H9 (cell line): ENCODE results near the gene TP53. TPM values are rescaled to one million over a fixed set of nuclear protein-coding genes. Genes with fewer than 3 reads are reported as not detected.

Experiments used
- DNase-seq: peaks from one replicate; pipeline ENCODE4 v3.0.0-alpha.2; 2017
- H2AFZ ChIP-seq: one replicate; pipeline ENCODE4 v1.6.1; 2013; ENCODE audit warnings: mild to moderate bottlenecking, low read length, control low read depth, moderate library complexity
- H2AK5ac ChIP-seq: 2 replicates; pipeline ENCODE4 v1.6.1; 2013; ENCODE audit warnings: low read length, control low read depth, mixed read lengths; ENCODE audit not compliant: insufficient read length
- H2BK120ac ChIP-seq: one replicate; pipeline ENCODE4 v1.6.1; 2013; ENCODE audit warnings: low read depth, mild to moderate bottlenecking, low read length, control low read depth, inconsistent platforms; ENCODE audit not compliant: poor library complexity, severe bottlenecking
- H2BK12ac ChIP-seq: 2 replicates; pipeline ENCODE4 v1.6.1; 2013; ENCODE audit warnings: low read length, control low read depth, mixed read lengths, low read depth; ENCODE audit not compliant: insufficient read length
- H2BK15ac ChIP-seq: 2 replicates; pipeline ENCODE4 v1.6.1; 2013; ENCODE audit warnings: low read depth, low read length, control low read depth
- H2BK20ac ChIP-seq: one replicate; pipeline ENCODE4 v1.6.1; 2013; ENCODE audit warnings: low read depth, mild to moderate bottlenecking, low read length, control low read depth, inconsistent platforms; ENCODE audit not compliant: poor library complexity, severe bottlenecking
- H2BK5ac ChIP-seq: 2 replicates; pipeline ENCODE4 v1.6.1; 2013; ENCODE audit warnings: low read length, control low read depth, mixed read lengths; ENCODE audit not compliant: insufficient read length
- H3K14ac ChIP-seq: 2 replicates; pipeline ENCODE4 v1.6.1; 2013; ENCODE audit warnings: low read length, control low read depth; ENCODE audit not compliant: insufficient read depth
- H3K18ac ChIP-seq: 2 replicates; pipeline ENCODE4 v1.6.1; 2013; ENCODE audit warnings: low read depth, mild to moderate bottlenecking, mixed read lengths, low read length, control low read depth; ENCODE audit not compliant: insufficient read length
- H3K23ac ChIP-seq: 2 replicates; pipeline ENCODE4 v1.6.1; 2013; ENCODE audit warnings: low read length, control low read depth, mixed read lengths, low read depth; ENCODE audit not compliant: insufficient read length
- H3K23me2 ChIP-seq: 2 replicates; pipeline ENCODE4 v1.6.1; 2013; ENCODE audit warnings: low read depth, mild to moderate bottlenecking, mixed read lengths, low read length, control low read depth; ENCODE audit not compliant: insufficient read length, poor library complexity, severe bottlenecking
- H3K27ac ChIP-seq: 2 replicates; pipeline ENCODE4 v1.5.1; 2013; ENCODE audit warnings: low read length, control low read depth, mixed read lengths, low read depth; ENCODE audit not compliant: insufficient read length
- H3K27me3 ChIP-seq: 2 replicates; pipeline ENCODE4 v1.6.1; 2013; ENCODE audit warnings: low read length, control low read depth, inconsistent platforms; ENCODE audit not compliant: insufficient read depth
- H3K4ac ChIP-seq: 2 replicates; pipeline ENCODE4 v1.6.1; 2013; ENCODE audit warnings: low read depth, mild to moderate bottlenecking, control low read depth, inconsistent platforms, low read length, moderate library complexity
- H3K4me1 ChIP-seq: 2 replicates; pipeline ENCODE4 v1.6.1; 2013; ENCODE audit warnings: low read length, control low read depth, inconsistent platforms; ENCODE audit not compliant: insufficient read depth
- H3K4me2 ChIP-seq: 2 replicates; pipeline ENCODE4 v1.6.1; 2013; ENCODE audit warnings: low read length, control low read depth, mixed read lengths; ENCODE audit not compliant: insufficient read length, insufficient read depth
- H3K56ac ChIP-seq: 2 replicates; pipeline ENCODE4 v1.6.1; 2013; ENCODE audit warnings: low read depth, mild to moderate bottlenecking, mixed read lengths, low read length, control low read depth; ENCODE audit not compliant: insufficient read length
- H3K79me1 ChIP-seq: 2 replicates; pipeline ENCODE4 v1.6.1; 2013; ENCODE audit warnings: low read depth, mild to moderate bottlenecking, moderate library complexity, low read length, control low read depth, inconsistent platforms; ENCODE audit not compliant: insufficient read depth, poor library complexity, severe bottlenecking
- H3K79me2 ChIP-seq: 2 replicates; pipeline ENCODE4 v1.6.1; 2013; ENCODE audit warnings: low read length, control low read depth, inconsistent platforms; ENCODE audit not compliant: insufficient read depth
- H3K9ac ChIP-seq: 2 replicates; pipeline ENCODE4 v1.6.1; 2013; ENCODE audit warnings: low read length, control low read depth, mixed read lengths; ENCODE audit not compliant: insufficient read length; ENCODE audit errors: extremely low read depth
- H3K9me3 ChIP-seq: one replicate; pipeline ENCODE4 v1.6.1; 2013; ENCODE audit warnings: low read depth, low read length, inconsistent platforms; ENCODE audit not compliant: control insufficient read depth
- H3T11ph ChIP-seq: one replicate; pipeline ENCODE4 v1.6.1; 2013; ENCODE audit warnings: mild to moderate bottlenecking, low read length, control low read depth, inconsistent platforms
- H4K20me1 ChIP-seq: one replicate; pipeline ENCODE4 v1.6.1; 2013; ENCODE audit not compliant: control insufficient read depth, insufficient read length, insufficient read depth
- H4K5ac ChIP-seq: 2 replicates; pipeline ENCODE4 v1.6.1; 2013; ENCODE audit warnings: low read depth, mild to moderate bottlenecking, mixed read lengths, low read length, control low read depth; ENCODE audit not compliant: insufficient read length
- H4K8ac ChIP-seq: replicated peaks from 2 replicates; pipeline ENCODE4 v1.6.1; 2013; ENCODE audit warnings: low read length, control low read depth, mixed read lengths, low read depth; ENCODE audit not compliant: insufficient read length
- H4K91ac ChIP-seq: 2 replicates; pipeline ENCODE4 v1.6.1; 2013; ENCODE audit warnings: low read depth, mild to moderate bottlenecking, moderate library complexity, mixed read lengths, low read length, control low read depth; ENCODE audit not compliant: insufficient read length
- H3K27ac Mint-ChIP-seq, 3 experiments: 2 replicates in 2 of 3; 3 replicates in 1 of 3; pipeline ENCODE4 v1.8.0; 2020 to 2021; ENCODE audit warnings: mixed read lengths in 3 of 3, mild to moderate bottlenecking in 1 of 3, moderate library complexity in 1 of 3
- H3K27me3 Mint-ChIP-seq: 2 replicates; pipeline ENCODE4 v1.8.0; 2021; ENCODE audit warnings: low read depth, mild to moderate bottlenecking, moderate library complexity, mixed read lengths
- H3K36me3 Mint-ChIP-seq, 3 experiments: 2 replicates in 2 of 3; 3 replicates in 1 of 3; pipeline ENCODE4 v1.8.0; 2020 to 2021; ENCODE audit warnings: low read depth in 3 of 3, mixed read lengths in 3 of 3; ENCODE audit not compliant: insufficient read depth in 1 of 3
- H3K4me1 Mint-ChIP-seq, 2 experiments: 2 replicates each; pipeline ENCODE4 v1.8.0; 2020; ENCODE audit warnings: mixed read lengths in 2 of 2
- H3K4me3 Mint-ChIP-seq, 2 experiments: 2 replicates in 1 of 2; 3 replicates in 1 of 2; pipeline ENCODE4 v1.8.0; 2020 to 2021; ENCODE audit warnings: mild to moderate bottlenecking in 2 of 2, mixed read lengths in 2 of 2, moderate library complexity in 1 of 2
- H3K9me3 Mint-ChIP-seq, 2 experiments: 2 replicates in 1 of 2; 3 replicates in 1 of 2; pipeline ENCODE4 v1.8.0; 2020; ENCODE audit warnings: mild to moderate bottlenecking in 2 of 2, mixed read lengths in 2 of 2, moderate library complexity in 1 of 2
- CTCF ChIP-seq: fragments of 200-600 bp; sonication (generic); conservative IDR thresholded peaks from 3 replicates; pipeline ENCODE4 v1.8.0; 2021; ENCODE audit warnings: antibody characterized with exemption, mild to moderate bottlenecking
- WGBS: extraction: QIAGEN DNeasy Blood & Tissue Kit; methylation state at CpG from one replicate; pipeline ENCODE4 v1.1.7; 2013; ENCODE audit warnings: missing lambda C conversion rate, low lambda C conversion rate, mixed read lengths; ENCODE audit not compliant: insufficient read length; ENCODE audit errors: extremely low coverage; 5-methylcytosine and 5-hydroxymethylcytosine counted together
- total RNA-seq: library from RNA; stranded (reverse); gene quantifications from 2 replicates; pipeline ENCODE4 v1.2.1, GENCODE V29; 2021

Gene TP53
- total RNA-seq, 1 experiment from 2014 or later = 163 TPM

GRCh38 chr17:7620835-7621234, 66.5 kb downstream of the TP53 start:
- Histone ChIP-seq H3K23me2 (no peaks in the 10 kb centered on the region), H4K8ac (no peak overlapping the region), H3K27ac (no peak overlapping the region), H2BK15ac (no peak overlapping the region), H2BK20ac (no peak overlapping the region), H2BK12ac (no peak overlapping the region), H3K27me3 (no peaks in the 10 kb centered on the region), H3K9ac (no peak overlapping the region), H3K56ac (no peak overlapping the region), H3K4me1 (no peaks in the 10 kb centered on the region), H4K91ac (no peak overlapping the region), H3K23ac (no peak overlapping the region), H3K79me2 (no peaks in the 10 kb centered on the region), H2BK5ac (no peak overlapping the region), H3K9me3 (no peaks in the 10 kb centered on the region), H3K4me2 (no peak overlapping the region), H2AK5ac (no peak overlapping the region), H2BK120ac (no peak overlapping the region), H3K79me1 (no peaks in the 10 kb centered on the region), H3K14ac (no peak overlapping the region), H3T11ph (no peak overlapping the region), H2AFZ (no peak overlapping the region), H4K20me1 (no peaks in the 10 kb centered on the region), H4K5ac (no peak overlapping the region), H3K18ac (no peak overlapping the region), H3K4ac (no peak overlapping the region)
- TF ChIP-seq CTCF = no peak
- H3K36me3 Mint-ChIP-seq = peaks cover 0 to 11% (median 4%) of the 10 kb centered on the region in 3 experiments; a peak in 4 of 7 replicates
- no peaks in the 10 kb centered on the region for H3K4me1 Mint-ChIP-seq
- DNase-seq = no peak
- H3K27me3 Mint-ChIP-seq = no peaks in the 10 kb centered on the region
- no peak overlapping the region for H3K4me3 Mint-ChIP-seq
- H3K9me3 Mint-ChIP-seq = no peaks in the 10 kb centered on the region
- no CpG with 5 or more reads among the region's 8 CpGs for WGBS
- H3K27ac Mint-ChIP-seq = no peak overlapping the region
